Kidney tubule cell (primary cell): ENCODE results near the gene PKP4.

ENCODE experiments used
- DNase-seq: peaks from one replicate; pipeline ENCODE4 v3.0.0-alpha.2; 2018; ENCODE audit warnings: low spot score

Gene PKP4

GRCh38 chr2:158546412-158547144 lies 89.8 kb downstream of the PKP4 start:
- DNase-seq, result no peak

GRCh38 chr2:158553257-158553656 lies 96.5 kb downstream of the PKP4 start:
- DNase-seq, result no peak

GRCh38 chr2:158554996-158555395 lies 98.2 kb downstream of the PKP4 start:
- DNase-seq, result no peak

- DNase-seq, result no peak
These were observed 99.4 kb downstream of the PKP4 start for GRCh38 chr2:158556124-158556523.

- DNase-seq, result no peak
These were observed 101.0 kb downstream of the PKP4 start for GRCh38 chr2:158557752-158558151.

GRCh38 chr2:158559252-158559651 lies 102.5 kb downstream of the PKP4 start:
- DNase-seq, result no peak

- no peak for DNase-seq
These were observed 103.5 kb downstream of the PKP4 start for GRCh38 chr2:158560259-158560658.

GRCh38 chr2:158561054-158561453 lies 104.3 kb downstream of the PKP4 start:
- no peak for DNase-seq

- DNase-seq, result no peak
These were observed 110.5 kb downstream of the PKP4 start for GRCh38 chr2:158567208-158567607.

- DNase-seq, result no peak
These were observed 112.5 kb downstream of the PKP4 start for GRCh38 chr2:158569284-158569683.

- DNase-seq, result no peak
These were observed 114.1 kb downstream of the PKP4 start for GRCh38 chr2:158570869-158571268.

GRCh38 chr2:158573739-158574138 lies 117.0 kb downstream of the PKP4 start:
- no peak for DNase-seq

- DNase-seq, result peak; percentile 16
These were observed 118.4 kb downstream of the PKP4 start for GRCh38 chr2:158575051-158575635.

- no peak for DNase-seq
These were observed 120.4 kb downstream of the PKP4 start for GRCh38 chr2:158577141-158577540.

GRCh38 chr2:158578703-158579330 lies 122.1 kb downstream of the PKP4 start:
- no peak for DNase-seq

GRCh38 chr2:158579928-158580327 lies 123.2 kb downstream of the PKP4 start:
- DNase-seq, result no peak

GRCh38 chr2:158580760-158581159 lies 124.0 kb downstream of the PKP4 start:
- DNase-seq, result peak; percentile 47

GRCh38 chr2:158582670-158583069 lies 125.9 kb downstream of the PKP4 start:
- DNase-seq, result peak; percentile 23

GRCh38 chr2:158583923-158584322 lies 127.2 kb downstream of the PKP4 start:
- DNase-seq, result no peak

- no peak for DNase-seq
These were observed 129.7 kb downstream of the PKP4 start for GRCh38 chr2:158586491-158586890.

GRCh38 chr2:158589303-158589702 lies 132.6 kb downstream of the PKP4 start:
- no peak for DNase-seq

- DNase-seq, result no peak
These were observed 142.2 kb downstream of the PKP4 start for GRCh38 chr2:158598862-158599517.

- DNase-seq, result peak; percentile 3
These were observed 142.9 kb downstream of the PKP4 start for GRCh38 chr2:158599609-158600008.
